ENCODE measurements around the gene AKAP11. TPM values are rescaled to one million over a fixed set of nuclear protein-coding genes. Genes with fewer than 3 reads are reported as not detected.

Gene AKAP11
- total and polyA plus RNA-seq, 9 of the 15 experiments (the other 6 are each of a cell fraction or from before 2014, with no cell fraction given), result 2.2 to 31.3 (median 10.9) TPM

DNA sequence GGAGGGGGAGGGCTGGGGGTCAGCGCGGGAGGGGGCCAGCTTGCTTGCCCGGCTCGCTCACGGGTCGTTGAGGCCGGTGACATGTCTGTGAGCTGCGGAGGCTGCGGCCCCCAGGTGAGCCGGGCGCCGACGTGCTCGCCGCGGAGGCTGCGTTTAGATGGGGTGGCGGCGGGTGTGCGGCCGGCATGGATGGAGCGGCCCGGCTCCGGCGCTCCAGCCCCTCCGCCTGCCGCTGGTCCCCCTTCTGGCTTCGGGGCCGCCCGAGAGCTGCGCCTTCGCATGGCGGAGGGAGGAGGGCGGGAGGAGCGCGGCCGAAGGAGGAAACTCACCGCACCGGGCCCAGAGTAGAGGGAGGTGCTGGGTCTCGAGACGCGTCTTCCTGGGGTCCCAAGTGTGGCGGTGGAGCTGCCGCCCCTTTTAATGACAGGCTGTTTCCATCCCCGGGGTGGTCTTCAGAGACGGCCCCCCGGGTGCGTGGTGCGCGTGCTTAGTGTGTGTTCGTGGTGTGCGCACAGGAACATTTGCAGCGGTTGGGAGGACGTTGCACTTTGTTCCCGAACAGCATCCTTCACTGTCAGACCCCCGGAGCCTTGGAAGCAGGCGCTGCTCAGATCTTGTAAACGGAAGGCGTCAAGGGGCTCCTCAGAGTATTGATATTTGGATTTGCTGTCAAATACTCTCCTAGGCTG is at the start of gene AKAP11 (continued):
- TF ChIP-seq, protein P1, sequence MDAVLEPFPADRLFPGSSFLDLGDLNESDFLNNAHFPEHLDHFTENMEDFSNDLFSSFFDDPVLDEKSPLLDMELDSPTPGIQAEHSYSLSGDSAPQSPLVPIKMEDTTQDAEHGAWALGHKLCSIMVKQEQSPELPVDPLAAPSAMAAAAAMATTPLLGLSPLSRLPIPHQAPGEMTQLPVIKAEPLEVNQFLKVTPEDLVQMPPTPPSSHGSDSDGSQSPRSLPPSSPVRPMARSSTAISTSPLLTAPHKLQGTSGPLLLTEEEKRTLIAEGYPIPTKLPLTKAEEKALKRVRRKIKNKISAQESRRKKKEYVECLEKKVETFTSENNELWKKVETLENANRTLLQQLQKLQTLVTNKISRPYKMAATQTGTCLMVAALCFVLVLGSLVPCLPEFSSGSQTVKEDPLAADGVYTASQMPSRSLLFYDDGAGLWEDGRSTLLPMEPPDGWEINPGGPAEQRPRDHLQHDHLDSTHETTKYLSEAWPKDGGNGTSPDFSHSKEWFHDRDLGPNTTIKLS (IDR thresholded peaks at IDR 0.05; ENCODE audit: borderline replicate concordance, low read depth), result peak; percentile 16; the same call in 1 of the 2 replicates
- TF ChIP-seq, protein P2, sequence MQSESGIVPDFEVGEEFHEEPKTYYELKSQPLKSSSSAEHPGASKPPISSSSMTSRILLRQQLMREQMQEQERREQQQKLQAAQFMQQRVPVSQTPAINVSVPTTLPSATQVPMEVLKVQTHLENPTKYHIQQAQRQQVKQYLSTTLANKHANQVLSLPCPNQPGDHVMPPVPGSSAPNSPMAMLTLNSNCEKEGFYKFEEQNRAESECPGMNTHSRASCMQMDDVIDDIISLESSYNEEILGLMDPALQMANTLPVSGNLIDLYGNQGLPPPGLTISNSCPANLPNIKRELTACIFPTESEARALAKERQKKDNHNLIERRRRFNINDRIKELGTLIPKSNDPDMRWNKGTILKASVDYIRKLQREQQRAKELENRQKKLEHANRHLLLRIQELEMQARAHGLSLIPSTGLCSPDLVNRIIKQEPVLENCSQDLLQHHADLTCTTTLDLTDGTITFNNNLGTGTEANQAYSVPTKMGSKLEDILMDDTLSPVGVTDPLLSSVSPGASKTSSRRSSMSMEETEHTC (IDR thresholded peaks at IDR 0.05), result no peak
- no peak for TF ChIP-seq ZFP1 (CRISPR knock-in tag; IDR thresholded peaks at IDR 0.05)
- no peak for TF ChIP-seq ADNP (tag; IDR thresholded peaks at IDR 0.05)
- 0 out of 2 replicates have a peak, but pooled peaks have one; percentile 34 for TF ChIP-seq SMARCE1 (IDR thresholded peaks at IDR 0.05)
- peak; percentile 56; the same call in 1 of the 2 replicates for TF ChIP-seq PHF8 (IDR thresholded peaks at IDR 0.05; ENCODE audit: borderline replicate concordance, low read length)
- TF ChIP-seq TCF7 (IDR thresholded peaks at IDR 0.05; ENCODE audit: borderline replicate concordance), result no peak
- TF ChIP-seq CLOCK (CRISPR knock-in tag; IDR thresholded peaks at IDR 0.05; ENCODE audit: borderline replicate concordance), result no peak
- no peak for TF ChIP-seq NFXL1 (CRISPR knock-in tag; IDR thresholded peaks at IDR 0.05)
- peak; percentile 62 for TF ChIP-seq GABPA (tag; conservative IDR thresholded peaks at IDR 0.05; ENCODE audit: low read depth)
- TF ChIP-seq, protein P3, sequence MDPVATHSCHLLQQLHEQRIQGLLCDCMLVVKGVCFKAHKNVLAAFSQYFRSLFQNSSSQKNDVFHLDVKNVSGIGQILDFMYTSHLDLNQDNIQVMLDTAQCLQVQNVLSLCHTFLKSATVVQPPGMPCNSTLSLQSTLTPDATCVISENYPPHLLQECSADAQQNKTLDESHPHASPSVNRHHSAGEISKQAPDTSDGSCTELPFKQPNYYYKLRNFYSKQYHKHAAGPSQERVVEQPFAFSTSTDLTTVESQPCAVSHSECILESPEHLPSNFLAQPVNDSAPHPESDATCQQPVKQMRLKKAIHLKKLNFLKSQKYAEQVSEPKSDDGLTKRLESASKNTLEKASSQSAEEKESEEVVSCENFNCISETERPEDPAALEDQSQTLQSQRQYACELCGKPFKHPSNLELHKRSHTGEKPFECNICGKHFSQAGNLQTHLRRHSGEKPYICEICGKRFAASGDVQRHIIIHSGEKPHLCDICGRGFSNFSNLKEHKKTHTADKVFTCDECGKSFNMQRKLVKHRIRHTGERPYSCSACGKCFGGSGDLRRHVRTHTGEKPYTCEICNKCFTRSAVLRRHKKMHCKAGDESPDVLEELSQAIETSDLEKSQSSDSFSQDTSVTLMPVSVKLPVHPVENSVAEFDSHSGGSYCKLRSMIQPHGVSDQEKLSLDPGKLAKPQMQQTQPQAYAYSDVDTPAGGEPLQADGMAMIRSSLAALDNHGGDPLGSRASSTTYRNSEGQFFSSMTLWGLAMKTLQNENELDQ (CRISPR knock-in tag; IDR thresholded peaks at IDR 0.05; ENCODE audit: borderline replicate concordance), result no peak
- no peak for TF ChIP-seq ATF4 (CRISPR knock-in tag; IDR thresholded peaks at IDR 0.05)
- TF ChIP-seq HBP1 (CRISPR knock-in tag; IDR thresholded peaks at IDR 0.05), result no peak
- no peak for TF ChIP-seq PTRF (tag; IDR thresholded peaks at IDR 0.05)
- TF ChIP-seq HMGN3 (IDR thresholded peaks at IDR 0.05; ENCODE audit: borderline replicate concordance, extremely low read depth, insufficient read length, low read depth, low read length), result no peak
- no peak for TF ChIP-seq NR2F6 (CRISPR knock-in tag; IDR thresholded peaks at IDR 0.05)

All from K562 (cell line).